ENCODE data around the gene CD2.

DNA sequence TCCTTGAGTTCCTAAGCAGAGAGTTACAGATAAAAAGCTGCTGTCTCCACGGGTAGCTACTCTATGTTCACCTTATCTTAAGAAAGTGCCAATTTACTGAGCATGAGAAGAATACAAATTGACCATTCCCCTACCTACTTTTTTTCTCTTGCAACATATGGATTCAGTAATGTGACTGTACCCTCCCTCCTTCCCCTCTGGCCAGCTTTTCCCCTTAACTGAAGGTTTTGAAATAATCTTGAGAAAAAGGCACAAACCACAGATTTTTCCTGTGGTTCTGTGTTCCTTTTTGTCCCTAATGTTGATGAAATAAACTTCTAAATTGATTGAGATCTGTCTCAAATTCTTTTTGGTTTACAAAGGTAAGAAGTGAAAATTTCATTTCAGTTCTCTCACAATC lies 2.6 kb upstream of the CD2 start:
- TF ChIP-seq EZH2 (IDR thresholded peaks at IDR 0.05; ENCODE audit: insufficient read depth, poor library complexity, severe bottlenecking): no peak
- no peak for TF ChIP-seq EZH2phosphoT487 (IDR thresholded peaks at IDR 0.05; ENCODE audit: insufficient read depth, low read depth)

All from GM23248 (cell line).